HEK293 (cell line): ENCODE measurements around the gene DNAH9.

ENCODE experiments used
- CTCF ChIA-PET: fragments of 350-600 bp; formaldehyde crosslinking; extraction: SDS; loops from one replicate; lab custom pipeline; 2021; ENCODE audit warnings: antibody characterized with exemption; lab: Yijun Ruan, JAX
- POLR2A ChIA-PET: fragments of 300-600 bp; formaldehyde crosslinking; extraction: SDS; loops from one replicate; lab custom pipeline; 2020; ENCODE audit warnings: antibody characterized with exemption, inconsistent platforms; lab: Yijun Ruan, JAX
- H3K27ac ChIP-seq: fragments of 200-500 bp; sonication (Bioruptor generic); 2 replicates; pipeline ENCODE4 v1.5.1; 2014; ENCODE audit warnings: low read depth, low read length, control low read depth, inconsistent platforms; ENCODE audit errors: extremely low read depth
- H3K36me3 ChIP-seq, 2 experiments: fragments of 200-500 bp in 1 of 2; sonication (Bioruptor generic) in 1 of 2; 1 replicate in 1 of 2; 2 replicates in 1 of 2; pipeline ENCODE4 v1.5.1; 2014 to 2017; ENCODE audit warnings: inconsistent platforms in 2 of 2, low read length in 2 of 2; ENCODE audit not compliant: control insufficient read depth in 2 of 2, insufficient read depth in 1 of 2
- H3K4me1 ChIP-seq: fragments of 200-500 bp; sonication (Bioruptor generic); 2 replicates; pipeline ENCODE4 v1.5.1; 2014; ENCODE audit warnings: mild to moderate bottlenecking, low read length, inconsistent platforms; ENCODE audit not compliant: control insufficient read depth, insufficient read depth
- H3K4me3 ChIP-seq: 2 replicates; pipeline ENCODE4 v1.5.1; 2011; ENCODE audit warnings: low read depth, mild to moderate bottlenecking, control low read depth, low read length, moderate library complexity
- H3K9me3 ChIP-seq: fragments of 200-500 bp; sonication (Bioruptor generic); 2 replicates; pipeline ENCODE4 v1.5.1; 2014; ENCODE audit warnings: low read depth, low read length, inconsistent platforms; ENCODE audit not compliant: control insufficient read depth, insufficient read depth
- MZF1 ChIP-seq: fragments of 450-650 bp; formaldehyde crosslinking; IDR thresholded peaks from 2 replicates; pipeline ENCODE4 v1.5.1; 2017; ENCODE audit warnings: missing biosample characterization, missing genetic modification characterization, borderline replicate concordance
- WT1 ChIP-seq: fragments of 450-650 bp; formaldehyde crosslinking; IDR thresholded peaks from 2 replicates; pipeline ENCODE4 v1.5.1; 2016; ENCODE audit warnings: missing biosample characterization, missing genetic modification characterization
- ZNF148 ChIP-seq: fragments of 450-650 bp; formaldehyde crosslinking; IDR thresholded peaks from 2 replicates; pipeline ENCODE4 v1.5.0; 2017; ENCODE audit warnings: missing biosample characterization, missing genetic modification characterization, borderline replicate concordance
- ZNF157 ChIP-seq: fragments of 450-650 bp; formaldehyde crosslinking; IDR thresholded peaks from 2 replicates; pipeline ENCODE4 v1.5.1; 2016; ENCODE audit warnings: missing biosample characterization, missing genetic modification characterization
- ZNF169 ChIP-seq: fragments of 450-650 bp; formaldehyde crosslinking; IDR thresholded peaks from 2 replicates; pipeline ENCODE4 v1.5.1; 2016; ENCODE audit warnings: missing biosample characterization, missing genetic modification characterization
- ZNF23 ChIP-seq: fragments of 450-650 bp; formaldehyde crosslinking; IDR thresholded peaks from 2 replicates; pipeline ENCODE4 v1.5.1; 2016; ENCODE audit warnings: missing biosample characterization, missing genetic modification characterization, borderline replicate concordance
- ZNF280D ChIP-seq: fragments of 450-650 bp; formaldehyde crosslinking; IDR thresholded peaks from 2 replicates; pipeline ENCODE4 v1.5.1; 2016; ENCODE audit warnings: missing biosample characterization, missing genetic modification characterization
- ZNF311 ChIP-seq: fragments of 450-650 bp; formaldehyde crosslinking; IDR thresholded peaks from 2 replicates; pipeline ENCODE4 v1.5.1; 2017; ENCODE audit warnings: missing biosample characterization, missing genetic modification characterization, borderline replicate concordance
- ZNF324 ChIP-seq: fragments of 450-650 bp; formaldehyde crosslinking; IDR thresholded peaks from 2 replicates; pipeline ENCODE4 v1.5.1; 2016; ENCODE audit warnings: missing biosample characterization, missing genetic modification characterization
- ZNF394 ChIP-seq: fragments of 450-650 bp; formaldehyde crosslinking; IDR thresholded peaks from 2 replicates; pipeline ENCODE4 v1.5.1; 2016; ENCODE audit warnings: missing biosample characterization, missing genetic modification characterization, mild to moderate bottlenecking, moderate library complexity, borderline replicate concordance
- ZNF530 ChIP-seq: fragments of 450-650 bp; formaldehyde crosslinking; IDR thresholded peaks from 2 replicates; pipeline ENCODE4 v1.5.1; 2016; ENCODE audit warnings: low read depth, missing biosample characterization, missing genetic modification characterization
- ZNF585B ChIP-seq: fragments of 450-650 bp; formaldehyde crosslinking; IDR thresholded peaks from 2 replicates; pipeline ENCODE4 v1.5.1; 2016; ENCODE audit warnings: missing biosample characterization, missing genetic modification characterization
- ZNF624 ChIP-seq: fragments of 450-650 bp; formaldehyde crosslinking; IDR thresholded peaks from 2 replicates; pipeline ENCODE4 v1.5.1; 2017; ENCODE audit warnings: missing biosample characterization, missing genetic modification characterization
- ZNF76 ChIP-seq: fragments of 450-650 bp; formaldehyde crosslinking; IDR thresholded peaks from 2 replicates; pipeline ENCODE4; 2016; ENCODE audit warnings: low read depth, missing biosample characterization, missing genetic modification characterization, borderline replicate concordance
- ZNF777 ChIP-seq: fragments of 450-650 bp; formaldehyde crosslinking; IDR thresholded peaks from 2 replicates; pipeline ENCODE4 v1.5.1; 2017; ENCODE audit warnings: missing biosample characterization, missing genetic modification characterization, borderline replicate concordance
- ZNF791 ChIP-seq: fragments of 450-650 bp; formaldehyde crosslinking; IDR thresholded peaks from 2 replicates; pipeline ENCODE4 v1.5.1; 2016; ENCODE audit warnings: missing biosample characterization, missing genetic modification characterization
- ZSCAN30 ChIP-seq: fragments of 450-650 bp; IDR thresholded peaks from 2 replicates; pipeline ENCODE4 v1.5.1; 2018; ENCODE audit warnings: missing biosample characterization, mild to moderate bottlenecking, missing genetic modification characterization, moderate library complexity
- ZSCAN5A ChIP-seq: fragments of 450-650 bp; formaldehyde crosslinking; IDR thresholded peaks from 2 replicates; pipeline ENCODE4 v1.5.1; 2016; ENCODE audit warnings: missing biosample characterization, missing genetic modification characterization
- TF ChIP-seq, protein P1 (sequence below): fragments of 450-650 bp; formaldehyde crosslinking; IDR thresholded peaks from 2 replicates; pipeline ENCODE4 v1.5.1; 2017; ENCODE audit warnings: missing biosample characterization, missing genetic modification characterization
- TF ChIP-seq, protein P2 (sequence below): fragments of 450-650 bp; formaldehyde crosslinking; IDR thresholded peaks from 2 replicates; pipeline ENCODE4 v1.5.1; 2016; ENCODE audit warnings: missing biosample characterization, missing genetic modification characterization

The DNAH9 gene

GRCh38 chr17:11628374-11628773 is 30.1 kb downstream of the DNAH9 start:
- H3K4me3 ChIP-seq = no peak overlapping the region
- POLR2A ChIA-PET = no interaction called here
- TF ChIP-seq WT1 (tag by site-specific recombination) (no peak), ZNF311 (tag by site-specific recombination) (no peak), ZNF169 (no peak), ZSCAN5A (no peak), ZNF777 (tag by site-specific recombination) (no peak), ZNF23 (tag by site-specific recombination) (no peak), ZSCAN30 (tag by site-specific recombination) (no peak)

DNA sequence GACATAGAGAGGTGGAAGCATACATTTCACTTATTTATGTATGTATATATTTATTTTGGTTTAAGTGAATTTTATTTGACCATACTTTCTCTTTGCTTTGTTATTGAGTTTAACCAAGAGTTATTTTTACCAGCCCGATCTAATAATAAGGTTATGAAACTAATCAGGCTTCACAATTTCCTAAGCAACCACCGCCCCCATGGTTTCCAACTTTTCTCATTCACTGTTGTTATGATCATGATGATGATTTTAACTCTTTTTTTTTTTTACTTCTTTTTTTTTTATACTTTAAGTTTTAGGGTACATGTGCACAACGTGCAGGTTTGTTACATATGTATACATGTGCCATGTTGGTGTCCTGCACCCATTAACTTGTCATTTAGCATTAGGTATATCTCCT is 30.6 kb downstream of the DNAH9 start:
- ChIA-PET CTCF (no interaction called here), POLR2A (no interaction called here)
- H3K4me3 ChIP-seq = no peak overlapping the region
- H3K4me1 ChIP-seq = no peaks in the 10 kb centered on the region
- no peaks in the 10 kb centered on the region for H3K36me3 ChIP-seq
- no peak overlapping the region for H3K27ac ChIP-seq
- TF ChIP-seq ZNF324 (tag by site-specific recombination) (no peak), ZNF280D (tag by site-specific recombination) (no peak), ZNF394 (tag by site-specific recombination) (no peak), ZNF76 (no peak), ZNF585B (tag by site-specific recombination) (no peak)
- TF ChIP-seq, protein P1, sequence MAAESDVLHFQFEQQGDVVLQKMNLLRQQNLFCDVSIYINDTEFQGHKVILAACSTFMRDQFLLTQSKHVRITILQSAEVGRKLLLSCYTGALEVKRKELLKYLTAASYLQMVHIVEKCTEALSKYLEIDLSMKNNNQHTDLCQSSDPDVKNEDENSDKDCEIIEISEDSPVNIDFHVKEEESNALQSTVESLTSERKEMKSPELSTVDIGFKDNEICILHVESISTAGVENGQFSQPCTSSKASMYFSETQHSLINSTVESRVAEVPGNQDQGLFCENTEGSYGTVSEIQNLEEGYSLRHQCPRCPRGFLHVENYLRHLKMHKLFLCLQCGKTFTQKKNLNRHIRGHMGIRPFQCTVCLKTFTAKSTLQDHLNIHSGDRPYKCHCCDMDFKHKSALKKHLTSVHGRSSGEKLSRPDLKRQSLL (tag by site-specific recombination) = no peak
- H3K9me3 ChIP-seq = no peaks in the 10 kb centered on the region

More at GRCh38 chr17:11628374-11628773, 30.1 kb downstream of the DNAH9 start:
- H3K27ac ChIP-seq = no peak overlapping the region
- no peaks in the 10 kb centered on the region for H3K9me3 ChIP-seq
- no peaks in the 10 kb centered on the region for H3K36me3 ChIP-seq
- CTCF ChIA-PET = interaction anchor here (0.5 kb wide), 1 partner anchor 1280 kb away, joined by 3 read pairs; no protein-coding TSS in a partner anchor
- H3K4me1 ChIP-seq = no peaks in the 10 kb centered on the region

DNA sequence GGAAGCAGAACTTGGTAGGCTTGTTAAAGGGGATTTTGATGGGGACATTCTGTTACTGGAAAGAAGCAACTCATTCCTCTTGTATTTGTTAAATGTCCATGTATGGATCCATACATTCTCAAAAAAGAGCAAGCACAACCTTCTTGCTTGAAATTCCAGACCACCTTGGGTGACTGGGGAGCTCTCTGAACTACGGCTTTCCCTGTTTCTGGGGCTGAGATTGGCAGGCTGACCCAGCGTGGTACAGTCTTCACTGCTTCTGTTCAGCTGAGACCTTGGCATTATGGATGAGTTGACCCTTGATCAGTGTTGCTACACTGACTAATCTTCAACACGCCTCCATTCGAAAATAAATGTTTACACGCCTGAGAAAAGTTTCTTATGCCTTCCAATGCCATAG is 38.5 kb downstream of the DNAH9 start:
- no peaks in the 10 kb centered on the region for H3K36me3 ChIP-seq
- no peak overlapping the region for H3K4me3 ChIP-seq
- POLR2A ChIA-PET = interaction anchor here (1.2 kb wide), 1 partner anchor 104 kb away, joined by 3 read pairs; no protein-coding TSS in a partner anchor
- CTCF ChIA-PET = interaction anchor here (1.5 kb wide), 1 partner anchor 7 kb away, joined by 13 read pairs; no protein-coding TSS in a partner anchor
- H3K4me1 ChIP-seq = no peaks in the 10 kb centered on the region
- H3K27ac ChIP-seq = no peak overlapping the region
- H3K9me3 ChIP-seq = no peaks in the 10 kb centered on the region
- TF ChIP-seq ZSCAN5A (no peak), ZNF624 (tag by site-specific recombination) (no peak), ZNF791 (tag by site-specific recombination) (no peak), MZF1 (tag by site-specific recombination) (no peak), ZNF157 (tag by site-specific recombination) (no peak), ZNF148 (tag by site-specific recombination) (no peak), ZNF530 (tag by site-specific recombination) (no peak)
- TF ChIP-seq, protein P2, sequence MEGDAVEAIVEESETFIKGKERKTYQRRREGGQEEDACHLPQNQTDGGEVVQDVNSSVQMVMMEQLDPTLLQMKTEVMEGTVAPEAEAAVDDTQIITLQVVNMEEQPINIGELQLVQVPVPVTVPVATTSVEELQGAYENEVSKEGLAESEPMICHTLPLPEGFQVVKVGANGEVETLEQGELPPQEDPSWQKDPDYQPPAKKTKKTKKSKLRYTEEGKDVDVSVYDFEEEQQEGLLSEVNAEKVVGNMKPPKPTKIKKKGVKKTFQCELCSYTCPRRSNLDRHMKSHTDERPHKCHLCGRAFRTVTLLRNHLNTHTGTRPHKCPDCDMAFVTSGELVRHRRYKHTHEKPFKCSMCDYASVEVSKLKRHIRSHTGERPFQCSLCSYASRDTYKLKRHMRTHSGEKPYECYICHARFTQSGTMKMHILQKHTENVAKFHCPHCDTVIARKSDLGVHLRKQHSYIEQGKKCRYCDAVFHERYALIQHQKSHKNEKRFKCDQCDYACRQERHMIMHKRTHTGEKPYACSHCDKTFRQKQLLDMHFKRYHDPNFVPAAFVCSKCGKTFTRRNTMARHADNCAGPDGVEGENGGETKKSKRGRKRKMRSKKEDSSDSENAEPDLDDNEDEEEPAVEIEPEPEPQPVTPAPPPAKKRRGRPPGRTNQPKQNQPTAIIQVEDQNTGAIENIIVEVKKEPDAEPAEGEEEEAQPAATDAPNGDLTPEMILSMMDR (tag by site-specific recombination) = no peak
